Measurements from ENCODE around the gene OR10G4.
"Not testable (repeated sequence)": the region's sequence is repeated elsewhere in the genome, so short reads cannot be mapped to it uniquely, and the experiment has no call there.

OR10G4 gene

GRCh38 chr11:124012697-124013096 lies at the start of gene OR10G4:
TSS of gene OR10G4 (plus strand) at chr11:124012997. CDS start at chr11:124015575, 2,578 bp downstream.
- in situ Hi-C loops (cut with MboI; ENCODE audit: low sequenced_read_pairs), result no loop called here

- in situ Hi-C loops (cut with MboI; ENCODE audit: low sequenced_read_pairs), result no loop called here
Measured at GRCh38 chr11:123973816-123974215, 39.0 kb upstream of the OR10G4 start.

GRCh38 chr11:123976770-123977560 lies 35.8 kb upstream of the OR10G4 start:
- in situ Hi-C loops (cut with MboI; ENCODE audit: low sequenced_read_pairs), result no loop called here

- in situ Hi-C loops (cut with MboI; ENCODE audit: low sequenced_read_pairs), result no loop called here
Measured at GRCh38 chr11:123977731-123978347, 35.0 kb upstream of the OR10G4 start, which contains the start of gene OR10S1. TSS of gene OR10S1 (minus strand) at chr11:123977781. CDS start at chr11:123977664, 117 bp downstream.

GRCh38 chr11:123979311-123979710 lies 33.5 kb upstream of the OR10G4 start:
- in situ Hi-C loops (cut with MboI; ENCODE audit: low sequenced_read_pairs), result no loop called here

- in situ Hi-C loops (cut with MboI; ENCODE audit: low sequenced_read_pairs), result no loop called here
Measured at GRCh38 chr11:123995119-123995518, 17.7 kb upstream of the OR10G4 start, which contains the start of gene OR10G6. TSS of gene OR10G6 (minus strand) at chr11:123995161. CDS start at chr11:123995161, 0 bp downstream.

GRCh38 chr11:124015837-124016236 lies 3.0 kb downstream of the OR10G4 start:
- in situ Hi-C loops (cut with MboI; ENCODE audit: low sequenced_read_pairs), result not testable (repeated sequence)

GRCh38 chr11:124026498-124026897 lies 13.7 kb downstream of the OR10G4 start, which contains the start of gene OR10G8:
TSS of gene OR10G8 (plus strand) at chr11:124026798. CDS start at chr11:124029623, 2,825 bp downstream.
- in situ Hi-C loops (cut with MboI; ENCODE audit: low sequenced_read_pairs), result no loop called here

GRCh38 chr11:124036666-124037065 lies 23.9 kb downstream of the OR10G4 start:
- in situ Hi-C loops (cut with MboI; ENCODE audit: low sequenced_read_pairs), result no loop called here

GRCh38 chr11:124039557-124039956 lies 26.8 kb downstream of the OR10G4 start:
- in situ Hi-C loops (cut with MboI; ENCODE audit: low sequenced_read_pairs), result no loop called here

GRCh38 chr11:124041254-124041653 lies 28.5 kb downstream of the OR10G4 start, which contains the start of gene OR10G7:
TSS of gene OR10G7 (minus strand) at chr11:124041325. CDS start at chr11:124039001, 2,324 bp downstream.
- in situ Hi-C loops (cut with MboI; ENCODE audit: low sequenced_read_pairs), result no loop called here

GRCh38 chr11:124043420-124043819 lies 30.6 kb downstream of the OR10G4 start:
- in situ Hi-C loops (cut with MboI; ENCODE audit: low sequenced_read_pairs), result no loop called here

GRCh38 chr11:124050748-124051147 lies 38.0 kb downstream of the OR10G4 start:
- in situ Hi-C loops (cut with MboI; ENCODE audit: low sequenced_read_pairs), result no loop called here

- in situ Hi-C loops (cut with MboI; ENCODE audit: low sequenced_read_pairs), result no loop called here
Measured at GRCh38 chr11:124052966-124053365, 40.2 kb downstream of the OR10G4 start.
